ENCODE measurements around the gene LGR4. TPM values are rescaled to one million over a fixed set of nuclear protein-coding genes. Genes with fewer than 3 reads are reported as not detected.
A peak's percentile ranks its signal among the peaks of the same experiment; 100 is the strongest.
"Not testable (repeated sequence)": the region's sequence is repeated elsewhere in the genome, so short reads cannot be mapped to it uniquely, and the experiment has no call there.

Gene LGR4, protein sequence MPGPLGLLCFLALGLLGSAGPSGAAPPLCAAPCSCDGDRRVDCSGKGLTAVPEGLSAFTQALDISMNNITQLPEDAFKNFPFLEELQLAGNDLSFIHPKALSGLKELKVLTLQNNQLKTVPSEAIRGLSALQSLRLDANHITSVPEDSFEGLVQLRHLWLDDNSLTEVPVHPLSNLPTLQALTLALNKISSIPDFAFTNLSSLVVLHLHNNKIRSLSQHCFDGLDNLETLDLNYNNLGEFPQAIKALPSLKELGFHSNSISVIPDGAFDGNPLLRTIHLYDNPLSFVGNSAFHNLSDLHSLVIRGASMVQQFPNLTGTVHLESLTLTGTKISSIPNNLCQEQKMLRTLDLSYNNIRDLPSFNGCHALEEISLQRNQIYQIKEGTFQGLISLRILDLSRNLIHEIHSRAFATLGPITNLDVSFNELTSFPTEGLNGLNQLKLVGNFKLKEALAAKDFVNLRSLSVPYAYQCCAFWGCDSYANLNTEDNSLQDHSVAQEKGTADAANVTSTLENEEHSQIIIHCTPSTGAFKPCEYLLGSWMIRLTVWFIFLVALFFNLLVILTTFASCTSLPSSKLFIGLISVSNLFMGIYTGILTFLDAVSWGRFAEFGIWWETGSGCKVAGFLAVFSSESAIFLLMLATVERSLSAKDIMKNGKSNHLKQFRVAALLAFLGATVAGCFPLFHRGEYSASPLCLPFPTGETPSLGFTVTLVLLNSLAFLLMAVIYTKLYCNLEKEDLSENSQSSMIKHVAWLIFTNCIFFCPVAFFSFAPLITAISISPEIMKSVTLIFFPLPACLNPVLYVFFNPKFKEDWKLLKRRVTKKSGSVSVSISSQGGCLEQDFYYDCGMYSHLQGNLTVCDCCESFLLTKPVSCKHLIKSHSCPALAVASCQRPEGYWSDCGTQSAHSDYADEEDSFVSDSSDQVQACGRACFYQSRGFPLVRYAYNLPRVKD
- total RNA-seq, result 43.8 TPM

DNA sequence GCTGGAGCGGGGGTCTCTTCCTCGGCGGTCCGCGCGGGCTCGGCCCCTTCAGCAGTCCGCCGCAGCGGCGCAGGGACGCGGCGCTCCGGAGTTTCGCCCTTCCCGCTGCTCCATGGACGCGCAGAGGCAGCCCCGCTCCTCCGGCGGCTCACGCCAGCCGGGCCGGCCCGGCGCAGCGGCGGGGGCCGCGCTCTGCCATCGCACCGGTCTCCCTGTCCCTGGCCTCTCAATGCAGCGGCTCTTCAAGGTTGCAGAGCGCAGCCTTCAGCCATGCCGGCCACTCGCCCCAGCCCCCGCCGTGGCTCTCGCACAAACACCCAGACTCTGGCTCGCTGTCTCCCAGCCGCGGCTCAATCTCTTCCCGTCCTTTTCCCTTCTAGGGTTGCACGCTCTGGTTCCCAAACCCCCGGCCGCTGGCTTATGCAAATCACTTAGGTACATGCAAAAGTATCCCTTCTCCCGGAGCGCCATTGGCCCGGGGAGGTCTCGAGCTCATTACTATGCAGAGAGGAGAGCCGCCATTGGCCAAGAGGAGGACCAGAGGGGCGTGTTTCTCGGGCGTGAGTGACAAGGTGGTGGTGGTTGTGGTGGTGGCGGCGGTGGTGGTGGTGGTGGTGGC, at the start of gene LGR4:
Gene LGR4 (minus strand): TSS at position 393 of the 619 bp plus-strand sequence. CDS start 488 bp downstream, outside the sequence.
- Histone ChIP-seq H3K36me3 (ENCODE audit: control insufficient read depth in 3 of 3, insufficient read depth in 3 of 3, low read length in 3 of 3) (no peaks in the 10 kb centered on the region), H3K9ac (ENCODE audit: low read depth in 1 of 3, low read length in 3 of 3) (peak within 1 kb of the TSS; percentile 70 to 84 (median 81)), H3K9me3 (ENCODE audit: control insufficient read depth in 3 of 3, low read length in 3 of 3) (no peaks in the 10 kb centered on the region), H3K4me1 (ENCODE audit: control insufficient read depth in 3 of 3, insufficient read depth in 3 of 3, low read length in 3 of 3) (peaks cover 9 to 15% (median 10%) of the 10 kb centered on the region in 3 donors), H3K27ac (ENCODE audit: low read depth, low read length) (peak within 1 kb of the TSS; percentile 38), H3K4me3 (ENCODE audit: low read length in 3 of 3) (peak within 1 kb of the TSS; percentile 77 to 81 (median 81)), H3K27me3 (ENCODE audit: control insufficient read depth in 3 of 3, insufficient read depth in 3 of 3, low read length in 3 of 3) (no peaks in the 10 kb centered on the region)

DNA sequence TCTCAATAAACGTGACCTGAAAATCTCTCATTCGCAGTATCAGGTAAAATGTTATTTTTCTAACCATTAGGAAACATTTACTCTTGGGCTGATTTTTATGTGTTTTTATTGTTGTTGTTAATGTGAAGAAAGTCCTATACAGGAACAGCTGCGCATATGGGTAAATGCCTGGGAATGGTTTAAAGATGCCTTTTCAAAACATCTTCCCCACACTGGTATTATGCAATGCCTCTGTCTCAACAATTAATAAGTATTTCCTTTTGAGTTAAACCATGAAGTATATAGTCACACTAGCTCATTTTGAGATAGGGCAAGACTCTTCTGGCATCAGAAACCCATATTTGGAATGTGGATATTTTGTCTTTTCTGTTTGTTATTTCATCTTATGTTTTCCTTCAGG, 47.6 kb upstream of the LGR4 start:
- Histone ChIP-seq H3K27me3 (ENCODE audit: control insufficient read depth in 3 of 3, insufficient read depth in 3 of 3, low read length in 3 of 3) (no peaks in the 10 kb centered on the region), H3K9me3 (ENCODE audit: control insufficient read depth in 3 of 3, low read length in 3 of 3) (no peaks in the 10 kb centered on the region), H3K27ac (ENCODE audit: low read depth, low read length) (no peak overlapping the region), H3K4me3 (ENCODE audit: low read length in 3 of 3) (no peak overlapping the region), H3K9ac (ENCODE audit: low read depth in 1 of 3, low read length in 3 of 3) (no peak overlapping the region), H3K36me3 (ENCODE audit: control insufficient read depth in 3 of 3, insufficient read depth in 3 of 3, low read length in 3 of 3) (no peaks in the 10 kb centered on the region), H3K4me1 (ENCODE audit: control insufficient read depth in 3 of 3, insufficient read depth in 3 of 3, low read length in 3 of 3) (no peaks in the 10 kb centered on the region)

DNA sequence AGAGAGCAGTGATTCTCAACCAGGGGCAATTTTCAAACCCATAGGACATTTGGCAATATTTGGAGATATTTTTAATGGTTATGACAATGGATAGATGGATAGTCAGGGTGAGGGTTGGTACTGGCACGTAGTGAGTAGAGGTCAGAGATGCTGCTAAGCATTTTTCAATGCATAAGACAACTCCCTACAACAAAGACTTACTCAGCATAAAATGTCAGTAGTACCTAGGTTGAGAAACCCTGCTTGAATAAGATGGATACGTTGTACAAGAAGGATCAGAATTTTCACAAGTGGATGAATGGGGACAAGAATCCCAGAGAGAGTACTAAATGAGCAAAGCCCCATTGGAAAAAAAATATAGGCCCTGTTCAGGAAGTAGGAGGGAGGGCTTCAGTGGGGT, 45.9 kb upstream of the LGR4 start:
- no peak overlapping the region for H3K27ac ChIP-seq (ENCODE audit: low read depth, low read length)
- H3K4me3 ChIP-seq (ENCODE audit: low read length in 3 of 3), result no peak overlapping the region
- H3K4me1 ChIP-seq (ENCODE audit: control insufficient read depth in 3 of 3, insufficient read depth in 3 of 3, low read length in 3 of 3), result peaks cover 4 to 10% (median 9%) of the 10 kb centered on the region in 3 donors
- no peak overlapping the region for H3K9ac ChIP-seq (ENCODE audit: low read depth in 1 of 3, low read length in 3 of 3)
- no peaks in the 10 kb centered on the region for H3K9me3 ChIP-seq (ENCODE audit: control insufficient read depth in 3 of 3, low read length in 3 of 3)
- H3K36me3 ChIP-seq (ENCODE audit: control insufficient read depth in 3 of 3, insufficient read depth in 3 of 3, low read length in 3 of 3), result no peaks in the 10 kb centered on the region
- no peaks in the 10 kb centered on the region for H3K27me3 ChIP-seq (ENCODE audit: control insufficient read depth in 3 of 3, insufficient read depth in 3 of 3, low read length in 3 of 3)

DNA sequence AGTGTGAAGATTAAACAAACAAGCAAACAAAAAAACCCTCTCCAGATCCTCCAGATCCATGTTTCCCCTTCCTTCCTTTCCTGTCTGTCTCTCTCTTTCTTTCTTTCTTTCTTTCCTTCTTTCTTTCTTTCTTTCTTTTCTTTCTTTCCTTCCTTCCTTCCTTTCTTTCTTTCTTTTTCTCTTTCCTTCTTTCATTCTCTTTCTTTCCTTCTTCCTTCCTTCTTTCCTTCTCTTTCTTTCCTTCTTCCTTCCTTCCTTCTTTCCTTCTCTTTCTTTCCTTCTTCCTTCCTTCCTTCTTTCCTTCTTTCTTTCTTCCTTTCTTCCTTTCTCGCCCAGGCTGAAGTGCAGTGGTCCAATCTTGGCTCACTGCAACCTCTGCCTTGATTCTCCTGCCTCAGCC, 44.9 kb upstream of the LGR4 start:
- not testable (repeated sequence) for H3K36me3 ChIP-seq (ENCODE audit: control insufficient read depth in 3 of 3, insufficient read depth in 3 of 3, low read length in 3 of 3); H3K4me3 ChIP-seq (ENCODE audit: low read length in 3 of 3)

DNA sequence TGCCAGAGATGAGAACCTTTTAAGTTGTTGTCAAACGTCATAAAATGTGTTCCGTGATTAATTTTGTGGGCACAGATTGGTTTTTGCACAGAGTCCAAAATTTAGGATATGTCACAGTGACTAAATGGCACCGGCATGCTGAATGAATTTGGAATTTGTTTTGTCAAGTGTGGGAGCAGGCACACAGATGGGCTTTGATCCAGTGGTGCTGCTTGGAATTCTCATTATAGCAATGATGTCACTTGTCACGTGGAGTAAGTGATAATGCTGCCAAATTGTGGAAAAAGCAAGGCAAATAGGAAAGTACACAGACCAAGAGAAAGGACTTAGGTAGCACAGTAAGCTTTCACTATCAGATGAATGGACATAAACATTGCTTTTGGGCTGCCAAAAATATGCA, 42.0 kb upstream of the LGR4 start:
- H3K4me3 ChIP-seq (ENCODE audit: low read length in 3 of 3), result peak overlapping the region in 2 of 3 donors; percentile 2 to 45
- H3K9me3 ChIP-seq (ENCODE audit: control insufficient read depth in 3 of 3, low read length in 3 of 3), result no peaks in the 10 kb centered on the region
- H3K9ac ChIP-seq (ENCODE audit: low read depth in 1 of 3, low read length in 3 of 3), result no peak overlapping the region
- H3K27me3 ChIP-seq (ENCODE audit: control insufficient read depth in 3 of 3, insufficient read depth in 3 of 3, low read length in 3 of 3), result no peaks in the 10 kb centered on the region
- H3K4me1 ChIP-seq (ENCODE audit: control insufficient read depth in 3 of 3, insufficient read depth in 3 of 3, low read length in 3 of 3), result peaks cover 4 to 16% (median 9%) of the 10 kb centered on the region in 3 donors
- H3K27ac ChIP-seq (ENCODE audit: low read depth, low read length), result no peak overlapping the region
- no peaks in the 10 kb centered on the region for H3K36me3 ChIP-seq (ENCODE audit: control insufficient read depth in 3 of 3, insufficient read depth in 3 of 3, low read length in 3 of 3)

More for the DNA sequence above, 44.9 kb upstream of the LGR4 start:
- not testable (repeated sequence) for H3K9ac ChIP-seq (ENCODE audit: low read depth in 1 of 3, low read length in 3 of 3); H3K27ac ChIP-seq (ENCODE audit: low read depth, low read length); H3K9me3 ChIP-seq (ENCODE audit: control insufficient read depth in 3 of 3, low read length in 3 of 3); H3K27me3 ChIP-seq (ENCODE audit: control insufficient read depth in 3 of 3, insufficient read depth in 3 of 3, low read length in 3 of 3)
- H3K4me1 ChIP-seq (ENCODE audit: control insufficient read depth in 3 of 3, insufficient read depth in 3 of 3, low read length in 3 of 3), result peaks cover 4 to 11% (median 9%) of the 10 kb centered on the region in 3 donors

DNA sequence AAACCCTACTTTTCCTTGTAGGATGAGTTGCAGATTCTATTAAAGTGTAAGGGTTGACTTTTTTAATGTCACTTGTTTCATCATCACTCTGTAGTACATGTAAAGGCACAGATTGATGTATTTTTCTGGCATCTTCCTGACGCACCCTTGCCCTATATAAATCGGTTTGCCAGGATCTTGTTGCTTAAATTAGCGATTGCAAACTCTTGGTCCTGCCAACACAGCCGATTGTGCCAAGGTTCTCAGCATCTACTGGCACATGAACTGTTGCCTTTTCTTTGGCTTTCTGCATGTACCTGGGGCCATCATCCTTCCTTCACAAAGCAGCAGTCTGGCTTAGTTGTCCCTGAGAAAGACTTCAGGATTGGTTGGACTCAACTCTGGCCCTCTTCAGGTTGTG, 41.5 kb upstream of the LGR4 start:
- no peaks in the 10 kb centered on the region for H3K36me3 ChIP-seq (ENCODE audit: control insufficient read depth in 3 of 3, insufficient read depth in 3 of 3, low read length in 3 of 3)
- H3K9me3 ChIP-seq (ENCODE audit: control insufficient read depth in 3 of 3, low read length in 3 of 3), result no peaks in the 10 kb centered on the region
- H3K4me3 ChIP-seq (ENCODE audit: low read length in 3 of 3), result peak overlapping the region in 2 of 3 donors; percentile 2 to 45
- H3K4me1 ChIP-seq (ENCODE audit: control insufficient read depth in 3 of 3, insufficient read depth in 3 of 3, low read length in 3 of 3), result peaks cover 4 to 16% (median 9%) of the 10 kb centered on the region in 3 donors
- H3K27ac ChIP-seq (ENCODE audit: low read depth, low read length), result no peak overlapping the region
- no peaks in the 10 kb centered on the region for H3K27me3 ChIP-seq (ENCODE audit: control insufficient read depth in 3 of 3, insufficient read depth in 3 of 3, low read length in 3 of 3)
- no peak overlapping the region for H3K9ac ChIP-seq (ENCODE audit: low read depth in 1 of 3, low read length in 3 of 3)

DNA sequence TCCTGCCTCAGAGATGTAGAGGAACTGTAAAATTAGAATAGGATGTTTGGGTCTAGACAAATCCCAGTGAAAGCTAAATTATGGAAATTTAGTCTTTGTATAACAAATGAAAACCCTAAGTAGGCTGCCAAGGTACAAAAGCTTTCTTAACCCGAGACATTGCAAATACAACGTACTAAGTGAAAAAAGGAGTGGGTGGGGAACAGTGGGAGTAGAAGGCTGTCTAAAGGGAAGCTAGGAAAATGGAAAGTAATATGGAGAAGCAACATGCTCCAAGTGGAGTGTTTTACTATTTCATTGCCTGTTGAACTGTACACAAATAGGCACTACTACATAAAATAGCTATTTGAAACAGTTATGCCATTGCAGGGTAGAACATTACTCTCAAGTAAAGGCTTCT, 40.8 kb upstream of the LGR4 start:
- peaks cover 4 to 16% (median 9%) of the 10 kb centered on the region in 3 donors for H3K4me1 ChIP-seq (ENCODE audit: control insufficient read depth in 3 of 3, insufficient read depth in 3 of 3, low read length in 3 of 3)
- no peak overlapping the region for H3K4me3 ChIP-seq (ENCODE audit: low read length in 3 of 3)
- no peaks in the 10 kb centered on the region for H3K27me3 ChIP-seq (ENCODE audit: control insufficient read depth in 3 of 3, insufficient read depth in 3 of 3, low read length in 3 of 3)
- H3K36me3 ChIP-seq (ENCODE audit: control insufficient read depth in 3 of 3, insufficient read depth in 3 of 3, low read length in 3 of 3), result no peaks in the 10 kb centered on the region
- H3K27ac ChIP-seq (ENCODE audit: low read depth, low read length), result no peak overlapping the region
- H3K9ac ChIP-seq (ENCODE audit: low read depth in 1 of 3, low read length in 3 of 3), result no peak overlapping the region
- H3K9me3 ChIP-seq (ENCODE audit: control insufficient read depth in 3 of 3, low read length in 3 of 3), result no peaks in the 10 kb centered on the region

DNA sequence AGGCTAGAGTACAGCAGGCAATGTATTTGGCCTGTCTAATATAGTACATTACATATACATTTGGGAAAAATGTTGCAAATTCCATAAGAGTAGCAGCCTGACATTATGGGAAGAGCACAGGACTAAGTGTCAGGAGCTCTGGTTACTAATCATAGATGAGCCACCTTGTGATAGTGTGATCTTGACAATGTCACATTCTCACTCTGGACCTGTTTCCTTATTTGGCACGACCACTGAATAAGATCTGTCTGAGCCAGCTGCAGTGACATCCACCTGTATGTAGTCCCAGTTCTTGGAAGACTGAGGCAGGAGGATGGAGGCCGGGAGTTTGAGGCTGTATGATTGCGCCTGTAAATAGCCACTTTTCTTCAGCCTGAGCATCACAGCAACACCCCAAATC, 39.6 kb upstream of the LGR4 start:
- no peak overlapping the region for H3K27ac ChIP-seq (ENCODE audit: low read depth, low read length)

DNA sequence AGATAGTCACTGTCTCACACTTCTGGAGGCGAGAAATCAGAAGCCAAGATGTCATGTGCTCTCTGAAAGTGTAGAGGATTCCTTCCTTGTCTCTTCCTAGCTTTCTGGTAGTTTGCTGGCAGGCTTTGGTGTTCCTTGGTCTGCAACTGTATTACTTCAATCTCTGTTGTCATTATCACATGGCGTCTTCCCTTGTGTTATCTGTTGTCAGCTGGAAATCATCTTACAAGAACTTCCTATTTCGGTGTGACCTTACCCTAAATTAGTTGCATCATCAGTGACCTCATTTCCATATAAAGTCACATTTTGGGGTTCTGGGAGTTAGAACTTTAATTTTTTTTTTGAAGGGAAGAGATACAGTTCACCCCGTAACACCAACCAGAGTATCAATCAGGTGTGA, 37.3 kb upstream of the LGR4 start:
- Histone ChIP-seq H3K4me1 (ENCODE audit: control insufficient read depth in 3 of 3, insufficient read depth in 3 of 3, low read length in 3 of 3) (peaks cover 16 to 28% (median 24%) of the 10 kb centered on the region in 3 donors), H3K9me3 (ENCODE audit: control insufficient read depth in 3 of 3, low read length in 3 of 3) (no peaks in the 10 kb centered on the region), H3K4me3 (ENCODE audit: low read length in 3 of 3) (no peak overlapping the region), H3K9ac (ENCODE audit: low read depth in 1 of 3, low read length in 3 of 3) (no peak overlapping the region), H3K36me3 (ENCODE audit: control insufficient read depth in 3 of 3, insufficient read depth in 3 of 3, low read length in 3 of 3) (peaks cover 0 to 6% (median 0%) of the 10 kb centered on the region in 3 donors), H3K27ac (ENCODE audit: low read depth, low read length) (no peak overlapping the region), H3K27me3 (ENCODE audit: control insufficient read depth in 3 of 3, insufficient read depth in 3 of 3, low read length in 3 of 3) (no peaks in the 10 kb centered on the region)

More for the DNA sequence above, 39.6 kb upstream of the LGR4 start:
- no peaks in the 10 kb centered on the region for H3K27me3 ChIP-seq (ENCODE audit: control insufficient read depth in 3 of 3, insufficient read depth in 3 of 3, low read length in 3 of 3)
- no peak overlapping the region for H3K9ac ChIP-seq (ENCODE audit: low read depth in 1 of 3, low read length in 3 of 3)
- peaks cover 9 to 18% (median 12%) of the 10 kb centered on the region in 3 donors for H3K4me1 ChIP-seq (ENCODE audit: control insufficient read depth in 3 of 3, insufficient read depth in 3 of 3, low read length in 3 of 3)
- H3K9me3 ChIP-seq (ENCODE audit: control insufficient read depth in 3 of 3, low read length in 3 of 3), result no peaks in the 10 kb centered on the region
- no peaks in the 10 kb centered on the region for H3K36me3 ChIP-seq (ENCODE audit: control insufficient read depth in 3 of 3, insufficient read depth in 3 of 3, low read length in 3 of 3)
- no peak overlapping the region for H3K4me3 ChIP-seq (ENCODE audit: low read length in 3 of 3)
